GM18511 (cell line): ENCODE data around the gene ZNF574.

Experiments
- ATAC-seq: cut with Tn5 transposase; IDR thresholded peaks from one replicate; pipeline ENCODE4 v1.9.1; 2021; ENCODE audit warnings: mild to moderate bottlenecking, moderate library complexity; ENCODE audit not compliant: unreplicated experiment

Gene ZNF574

DNA sequence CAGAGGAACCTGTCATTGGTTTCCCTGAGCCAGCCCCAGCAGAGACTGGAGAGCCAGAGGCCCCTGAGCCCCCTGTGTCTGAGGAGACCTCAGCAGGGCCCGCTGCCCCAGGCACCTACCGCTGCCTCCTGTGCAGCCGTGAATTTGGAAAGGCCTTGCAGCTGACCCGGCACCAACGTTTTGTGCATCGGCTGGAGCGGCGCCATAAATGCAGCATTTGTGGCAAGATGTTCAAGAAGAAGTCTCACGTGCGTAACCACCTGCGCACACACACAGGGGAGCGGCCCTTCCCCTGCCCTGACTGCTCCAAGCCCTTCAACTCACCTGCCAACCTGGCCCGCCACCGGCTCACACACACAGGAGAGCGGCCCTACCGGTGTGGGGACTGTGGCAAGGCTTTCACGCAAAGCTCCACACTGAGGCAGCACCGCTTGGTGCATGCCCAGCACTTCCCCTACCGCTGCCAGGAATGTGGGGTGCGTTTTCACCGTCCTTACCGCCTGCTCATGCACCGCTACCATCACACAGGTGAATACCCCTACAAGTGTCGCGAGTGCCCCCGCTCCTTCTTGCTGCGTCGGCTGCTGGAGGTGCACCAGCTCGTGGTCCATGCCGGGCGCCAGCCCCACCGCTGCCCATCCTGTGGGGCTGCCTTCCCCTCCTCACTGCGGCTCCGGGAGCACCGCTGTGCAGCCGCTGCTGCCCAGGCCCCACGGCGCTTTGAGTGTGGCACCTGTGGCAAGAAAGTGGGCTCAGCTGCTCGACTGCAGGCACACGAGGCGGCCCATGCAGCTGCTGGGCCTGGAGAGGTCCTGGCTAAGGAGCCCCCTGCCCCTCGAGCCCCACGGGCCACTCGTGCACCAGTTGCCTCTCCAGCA lies 4.2 kb downstream of the ZNF574 start:
- no peak for ATAC-seq

DNA sequence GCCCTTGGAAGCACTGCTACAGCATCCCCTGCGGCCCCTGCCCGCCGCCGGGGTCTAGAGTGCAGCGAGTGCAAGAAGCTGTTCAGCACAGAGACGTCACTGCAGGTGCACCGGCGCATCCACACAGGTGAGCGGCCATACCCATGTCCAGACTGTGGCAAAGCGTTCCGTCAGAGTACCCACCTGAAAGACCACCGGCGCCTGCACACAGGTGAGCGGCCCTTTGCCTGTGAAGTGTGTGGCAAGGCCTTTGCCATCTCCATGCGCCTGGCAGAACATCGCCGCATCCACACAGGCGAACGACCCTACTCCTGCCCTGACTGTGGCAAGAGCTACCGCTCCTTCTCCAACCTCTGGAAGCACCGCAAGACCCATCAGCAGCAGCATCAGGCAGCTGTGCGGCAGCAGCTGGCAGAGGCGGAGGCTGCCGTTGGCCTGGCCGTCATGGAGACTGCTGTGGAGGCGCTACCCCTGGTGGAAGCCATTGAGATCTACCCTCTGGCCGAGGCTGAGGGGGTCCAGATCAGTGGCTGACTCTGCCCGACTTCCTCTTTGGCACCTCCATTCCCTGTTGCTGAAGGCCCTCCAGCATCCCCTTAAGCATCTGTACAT lies 4.9 kb downstream of the ZNF574 start:
- ATAC-seq = no peak

GRCh38 chr19:42081584-42082203 lies 5.7 kb downstream of the ZNF574 start:
- no peak for ATAC-seq

DNA sequence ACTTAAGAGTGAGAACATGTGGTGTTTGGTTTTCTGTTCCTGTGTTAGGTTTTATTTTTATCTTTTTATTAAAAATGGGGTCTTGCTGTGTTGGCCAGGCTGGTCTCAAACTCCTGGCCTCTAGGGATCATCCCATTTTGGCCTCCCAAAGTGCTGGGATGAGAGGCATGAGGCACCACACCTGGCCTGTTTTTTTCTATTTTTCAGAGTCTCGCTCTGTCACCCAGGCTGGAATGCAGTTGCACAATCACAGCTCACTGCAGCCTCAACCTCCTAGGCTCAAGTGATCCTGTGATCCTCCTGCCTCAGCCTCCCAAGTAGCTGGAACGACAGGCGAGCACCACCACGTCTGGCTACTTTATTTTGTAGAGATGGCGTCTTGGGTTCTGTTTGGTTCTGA lies 7.6 kb downstream of the ZNF574 start:
- no peak for ATAC-seq

DNA sequence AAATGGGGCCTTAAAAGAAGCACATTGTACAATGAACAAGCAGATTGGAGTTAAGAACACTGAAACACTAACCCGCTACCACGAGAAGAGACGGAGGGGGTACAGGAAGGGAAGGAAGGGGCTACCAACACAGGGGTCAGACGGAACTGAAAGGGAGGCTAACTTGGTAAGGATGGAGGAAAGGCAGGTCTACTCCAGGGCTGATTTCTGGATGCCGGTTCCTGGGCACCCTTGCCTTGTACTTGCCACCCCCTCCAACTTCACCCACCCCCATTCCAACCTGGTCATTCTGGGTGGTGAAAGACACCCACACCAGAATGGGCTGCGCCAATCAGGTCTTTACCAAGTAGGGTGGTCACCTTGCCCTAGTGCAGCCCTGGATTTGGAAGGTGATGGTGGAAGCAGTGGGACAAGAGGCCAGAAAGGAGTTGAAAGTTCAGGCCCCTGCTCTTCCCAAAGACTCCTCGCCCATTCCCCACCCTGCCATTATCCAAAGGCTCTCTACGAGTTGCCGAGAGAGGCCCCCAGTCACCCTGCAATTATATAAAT lies 10.3 kb downstream of the ZNF574 start:
- ATAC-seq = no peak

DNA sequence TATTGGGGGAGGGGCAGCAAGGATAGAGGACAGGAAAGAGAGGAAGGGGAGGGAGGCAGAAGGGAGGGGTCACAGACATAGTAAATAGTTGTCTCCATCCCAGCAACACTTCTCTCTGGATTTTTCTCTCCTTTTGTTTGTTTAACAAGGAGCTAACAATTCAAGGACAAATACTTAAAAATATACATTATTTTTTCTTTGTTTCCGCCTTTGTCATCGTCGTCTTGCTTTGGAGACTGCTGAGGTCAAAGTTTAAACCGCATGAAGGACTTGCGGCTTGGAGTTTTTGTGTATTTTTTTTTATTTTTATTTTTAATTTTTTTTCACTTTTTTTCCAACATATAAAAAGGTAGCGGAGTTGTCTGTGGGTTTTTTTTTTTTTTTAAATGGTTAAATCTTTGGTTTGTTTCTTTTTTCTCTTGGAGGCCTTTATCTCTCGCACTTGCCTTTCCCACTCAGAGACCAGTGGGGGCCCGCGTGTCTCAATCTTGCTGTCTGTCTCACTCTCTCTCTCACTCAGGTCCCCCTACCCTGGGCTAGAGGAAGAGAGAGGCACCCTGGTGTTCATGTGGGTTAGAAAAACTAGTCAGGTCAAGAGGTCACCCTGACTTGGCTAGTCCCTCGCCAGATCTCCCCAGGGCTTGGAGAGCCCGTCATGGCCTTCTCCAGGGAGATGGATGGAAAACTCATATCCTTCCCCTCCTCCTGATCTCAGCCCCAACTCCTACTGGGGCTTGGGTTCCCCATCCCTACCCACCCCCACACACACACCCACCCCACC lies 11.0 kb downstream of the ZNF574 start:
- ATAC-seq = no peak

GRCh38 chr19:42088471-42089190 lies 12.7 kb downstream of the ZNF574 start:
- no peak for ATAC-seq

DNA sequence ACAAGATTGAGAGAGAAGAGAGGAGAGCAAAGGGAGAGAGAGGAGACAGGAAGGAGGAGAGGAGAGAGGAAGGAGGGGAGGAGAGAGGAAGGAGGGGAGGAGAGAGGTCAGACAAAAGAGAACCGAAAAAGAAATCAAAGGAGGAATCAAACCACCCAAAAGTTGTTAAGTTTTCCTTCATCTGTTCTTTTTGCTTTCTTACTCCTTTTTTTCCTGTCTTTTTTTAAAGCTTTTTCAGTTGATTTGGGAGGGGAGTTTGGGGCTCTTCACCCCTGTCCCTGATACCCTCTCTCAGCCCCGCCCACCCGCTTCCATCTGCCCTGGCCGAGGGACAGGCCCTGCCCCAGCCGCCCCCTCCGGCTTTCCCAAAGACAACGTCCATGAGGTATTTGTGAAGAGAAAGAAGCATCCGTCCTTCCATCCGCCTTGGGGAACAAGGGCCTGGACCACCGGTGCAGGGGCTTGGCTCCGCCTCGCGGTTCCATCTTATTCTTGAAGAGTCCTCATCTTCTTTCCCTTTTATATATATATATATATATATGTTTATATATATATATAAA lies 13.3 kb downstream of the ZNF574 start:
- ATAC-seq = no peak

GRCh38 chr19:42089772-42090171 lies 13.8 kb downstream of the ZNF574 start:
- no peak for ATAC-seq

- ATAC-seq = no peak
These were observed 14.7 kb downstream of the ZNF574 start for GRCh38 chr19:42090672-42091071.

DNA sequence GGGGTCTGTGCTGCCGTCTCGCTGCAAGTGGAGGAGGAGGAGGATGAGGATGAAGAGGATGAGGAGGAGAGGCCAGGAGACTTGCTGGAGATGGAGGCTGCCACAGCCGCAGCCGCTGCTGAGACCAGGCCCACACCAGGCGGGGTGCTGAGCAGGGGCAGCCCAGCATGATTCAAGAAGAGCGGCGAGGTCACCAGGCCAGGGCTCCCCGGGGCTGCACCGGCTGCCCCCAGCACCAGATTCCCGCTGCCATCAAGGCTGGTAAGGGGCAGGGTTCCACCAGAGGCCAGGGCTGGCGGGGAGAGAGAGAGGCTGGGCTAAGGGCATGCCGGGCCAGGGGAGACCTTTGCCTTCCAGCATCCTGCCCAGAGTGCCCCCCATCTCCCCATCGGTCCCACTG lies 15.3 kb downstream of the ZNF574 start:
- ATAC-seq = no peak

DNA sequence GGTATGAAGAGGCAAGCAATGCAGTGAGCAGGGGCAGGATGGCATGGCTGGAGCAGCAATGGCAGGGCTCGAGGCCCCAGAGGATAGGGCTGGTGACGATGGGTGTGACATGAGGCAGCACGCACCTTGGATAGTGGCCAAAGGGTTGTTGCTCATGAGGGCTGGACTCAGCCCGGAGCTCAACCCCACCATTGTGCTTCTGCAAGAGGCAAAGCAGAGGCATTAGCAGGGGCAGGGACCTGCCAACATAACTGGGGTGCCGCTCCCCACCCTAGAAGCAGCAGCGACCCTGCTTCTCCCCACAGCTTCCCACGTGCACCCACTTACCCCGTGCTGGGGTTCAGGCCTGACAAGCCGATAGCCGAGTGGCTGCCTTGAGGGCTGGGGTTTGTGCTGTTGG lies 15.8 kb downstream of the ZNF574 start:
- ATAC-seq = no peak

GRCh38 chr19:42092350-42092749 lies 16.4 kb downstream of the ZNF574 start:
- ATAC-seq = no peak

GRCh38 chr19:42093505-42093904 lies 17.5 kb downstream of the ZNF574 start:
- no peak for ATAC-seq

DNA sequence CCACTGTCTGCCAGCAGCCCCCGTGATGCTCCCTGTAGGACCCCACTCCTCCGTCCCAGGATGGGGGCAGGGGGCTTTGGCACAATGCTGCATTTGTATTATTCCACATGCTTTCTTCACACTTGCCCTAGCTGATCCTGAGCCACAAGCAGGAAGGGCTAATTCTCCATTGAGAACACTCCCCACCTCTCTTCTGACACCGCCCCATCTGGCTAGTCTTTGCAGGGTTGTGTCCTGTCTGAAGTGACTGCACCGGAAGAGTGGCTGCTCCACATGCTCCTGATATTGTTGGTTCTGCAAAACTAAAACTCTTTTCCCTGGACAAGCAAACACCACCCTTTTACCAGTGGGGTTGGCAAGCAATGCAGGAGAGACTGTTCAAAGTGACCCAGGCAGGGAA lies 18.0 kb downstream of the ZNF574 start:
- ATAC-seq = no peak

- ATAC-seq = no peak
These were observed 19.3 kb downstream of the ZNF574 start for GRCh38 chr19:42095142-42095813.

- no peak for ATAC-seq
These were observed 19.9 kb downstream of the ZNF574 start for GRCh38 chr19:42095814-42096230.

DNA sequence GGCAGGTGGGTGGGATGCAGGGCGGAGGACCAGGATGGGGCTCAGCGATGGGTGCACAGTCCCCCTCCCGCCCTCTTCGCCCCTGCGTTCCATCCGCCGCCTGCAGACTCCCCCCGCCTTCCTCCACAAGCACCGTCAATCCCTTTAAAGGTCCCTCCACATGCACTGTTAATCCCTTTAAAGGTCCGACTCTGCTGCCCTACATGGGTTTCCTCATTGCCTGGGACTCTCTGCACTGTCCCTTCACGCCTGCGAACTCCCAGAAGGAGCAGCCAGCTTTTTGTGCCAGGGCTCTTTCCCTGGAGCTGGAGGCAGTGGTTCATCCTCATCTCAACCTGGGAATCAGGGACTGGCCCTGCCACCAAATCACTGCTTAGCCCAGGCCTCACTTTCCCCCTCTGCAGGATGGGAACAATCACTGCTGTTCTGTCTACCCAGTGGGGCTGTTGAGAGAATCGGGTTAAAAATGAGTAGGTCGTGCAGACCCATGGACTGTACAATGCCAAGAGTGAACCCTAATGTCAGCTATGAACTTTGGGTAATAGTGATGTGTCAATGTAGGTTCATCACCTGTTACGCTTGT lies 20.4 kb downstream of the ZNF574 start:
- ATAC-seq = no peak

- no peak for ATAC-seq
These were observed 21.5 kb downstream of the ZNF574 start for GRCh38 chr19:42097461-42097860.
